ENCODE results near the gene SEC63.

- TF ChIP-seq CTCF (IDR thresholded peaks at IDR 0.05): no peak
- no peak for TF ChIP-seq POLR2AphosphoS5 (IDR thresholded peaks at IDR 0.05)
Observed at GRCh38 chr6:107991772-107992550, 34.0 kb upstream of the SEC63 start.
